ENCODE data around the gene ITGB1BP2.
"Not testable (repeated sequence)": the region's sequence is repeated elsewhere in the genome, so short reads cannot be mapped to it uniquely, and the experiment has no call there.

The ITGB1BP2 gene

GRCh38 chrX:71302461-71303213, 1.1 kb downstream of the ITGB1BP2 start:
- no peak for DNase-seq (ENCODE audit: low read depth, low spot score)

- no peak for DNase-seq (ENCODE audit: low read depth, low spot score)
Measured at GRCh38 chrX:71304561-71304960, 3.0 kb downstream of the ITGB1BP2 start.

- DNase-seq (ENCODE audit: low read depth, low spot score) = no peak
Measured at GRCh38 chrX:71315917-71316316, 14.4 kb downstream of the ITGB1BP2 start.

- DNase-seq (ENCODE audit: low read depth, low spot score) = not testable (repeated sequence)
Measured at GRCh38 chrX:71316959-71317358, 15.4 kb downstream of the ITGB1BP2 start.

- no peak for DNase-seq (ENCODE audit: low read depth, low spot score)
Measured at GRCh38 chrX:71320126-71320525, 18.6 kb downstream of the ITGB1BP2 start.

- no peak for DNase-seq (ENCODE audit: low read depth, low spot score)
Measured at GRCh38 chrX:71321731-71322130, 20.2 kb downstream of the ITGB1BP2 start.

- DNase-seq (ENCODE audit: low read depth, low spot score) = not testable (repeated sequence)
Measured at GRCh38 chrX:71324452-71324851, 22.9 kb downstream of the ITGB1BP2 start.

- no peak for DNase-seq (ENCODE audit: low read depth, low spot score)
Measured at GRCh38 chrX:71326394-71326793, 24.8 kb downstream of the ITGB1BP2 start.

GRCh38 chrX:71349151-71349665, 47.7 kb downstream of the ITGB1BP2 start:
- DNase-seq (ENCODE audit: low read depth, low spot score) = not testable (repeated sequence)

GRCh38 chrX:71349867-71350266, 48.3 kb downstream of the ITGB1BP2 start:
- not testable (repeated sequence) for DNase-seq (ENCODE audit: low read depth, low spot score)

GRCh38 chrX:71352439-71352838, 50.9 kb downstream of the ITGB1BP2 start:
- DNase-seq (ENCODE audit: low read depth, low spot score) = not testable (repeated sequence)
